A673 (cell line): ENCODE measurements around the gene BRAT1. TPM values are rescaled to one million over a fixed set of nuclear protein-coding genes. Genes with fewer than 3 reads are reported as not detected.

Source experiments
- BruUV-seq: library from RNA; stranded (reverse); fragments of 400-500 nt; replicated peaks from 2 replicates; lab custom pipeline; 2021; lab: Mats Ljungman, UMichigan
- CTCF ChIA-PET: fragments of 300-600 bp; sonication (Branson Sonifier 250); formaldehyde crosslinking; loops from one replicate; lab custom pipeline; 2022; ENCODE audit warnings: antibody characterized with exemption; lab: Charles Lee
- POLR2A ChIA-PET: fragments of 300-600 bp; sonication (Branson Sonifier 250); formaldehyde crosslinking; loops from one replicate; lab custom pipeline; 2022; ENCODE audit warnings: antibody characterized with exemption; ENCODE audit not compliant: low non-redundant PET; lab: Charles Lee
- DNase-seq: peaks from one replicate; pipeline ENCODE4 v3.0.0-alpha.2; 2015; ENCODE audit warnings: low spot score
- H3K27ac ChIP-seq: fragments of 200-600 bp; sonication (generic); 2 replicates; pipeline ENCODE4 v1.5.1; 2016; ENCODE audit warnings: mixed run types, low read depth, mild to moderate bottlenecking, mixed read lengths, antibody characterized with exemption, low read length; ENCODE audit not compliant: poor library complexity, severe bottlenecking
- H3K27me3 ChIP-seq: fragments of 200-600 bp; sonication (generic); replicated peaks from 2 replicates; pipeline ENCODE4 v1.6.1; 2017; ENCODE audit warnings: mixed run types, low read depth, mild to moderate bottlenecking, mixed read lengths, antibody characterized with exemption, low read length; ENCODE audit not compliant: insufficient read depth, poor library complexity
- H3K36me3 ChIP-seq: fragments of 200-600 bp; sonication (generic); 2 replicates; pipeline ENCODE4 v1.6.1; 2016; ENCODE audit warnings: mixed run types, mild to moderate bottlenecking, mixed read lengths, antibody characterized with exemption, low read length; ENCODE audit not compliant: insufficient read depth, poor library complexity, severe bottlenecking
- H3K4me1 ChIP-seq: fragments of 200-600 bp; sonication (generic); 2 replicates; pipeline ENCODE4 v1.6.1; 2017; ENCODE audit warnings: mixed run types, mild to moderate bottlenecking, mixed read lengths, antibody characterized with exemption, low read length; ENCODE audit not compliant: insufficient read depth, poor library complexity, severe bottlenecking
- H3K4me3 ChIP-seq: fragments of 200-600 bp; sonication (generic); 2 replicates; pipeline ENCODE4 v1.5.1; 2016; ENCODE audit warnings: low read depth, mixed run types, mild to moderate bottlenecking, mixed read lengths, low read length; ENCODE audit not compliant: poor library complexity, severe bottlenecking
- H3K9me3 ChIP-seq: fragments of 200-600 bp; sonication (generic); 2 replicates; pipeline ENCODE4 v1.6.1; 2016; ENCODE audit warnings: mixed run types, low read depth, mild to moderate bottlenecking, mixed read lengths, antibody characterized with exemption, low read length; ENCODE audit not compliant: poor library complexity, severe bottlenecking
- CTCF ChIP-seq: fragments of 300-800, 200-600 bp; sonication (generic); conservative IDR thresholded peaks from 2 replicates; pipeline ENCODE4 v1.5.1; 2017; ENCODE audit warnings: low read depth, mild to moderate bottlenecking, antibody characterized with exemption, low read length, moderate library complexity, mixed read lengths
- EZH2 ChIP-seq: fragments of 200-600 bp; sonication (generic); IDR thresholded peaks from 2 replicates; pipeline ENCODE4 v1.6.1; 2017; ENCODE audit warnings: borderline replicate concordance, low read depth, mild to moderate bottlenecking, mixed read lengths, antibody characterized with exemption, low read length; ENCODE audit not compliant: poor library complexity, severe bottlenecking
- intact Hi-C: fragments of 100-400 bp; cut with micrococcal nuclease; formaldehyde crosslinking; loops from one replicate; pipeline ENCODE4 v1.10.0; 2022; ENCODE audit not compliant: unreplicated experiment
- total RNA-seq: library from RNA; stranded (reverse); gene quantifications from 2 replicates; pipeline ENCODE4 v1.2.3, GENCODE V29; 2021

BRAT1 gene
- total RNA-seq, 1 experiment from 2014 or later = 47.9 TPM

DNA sequence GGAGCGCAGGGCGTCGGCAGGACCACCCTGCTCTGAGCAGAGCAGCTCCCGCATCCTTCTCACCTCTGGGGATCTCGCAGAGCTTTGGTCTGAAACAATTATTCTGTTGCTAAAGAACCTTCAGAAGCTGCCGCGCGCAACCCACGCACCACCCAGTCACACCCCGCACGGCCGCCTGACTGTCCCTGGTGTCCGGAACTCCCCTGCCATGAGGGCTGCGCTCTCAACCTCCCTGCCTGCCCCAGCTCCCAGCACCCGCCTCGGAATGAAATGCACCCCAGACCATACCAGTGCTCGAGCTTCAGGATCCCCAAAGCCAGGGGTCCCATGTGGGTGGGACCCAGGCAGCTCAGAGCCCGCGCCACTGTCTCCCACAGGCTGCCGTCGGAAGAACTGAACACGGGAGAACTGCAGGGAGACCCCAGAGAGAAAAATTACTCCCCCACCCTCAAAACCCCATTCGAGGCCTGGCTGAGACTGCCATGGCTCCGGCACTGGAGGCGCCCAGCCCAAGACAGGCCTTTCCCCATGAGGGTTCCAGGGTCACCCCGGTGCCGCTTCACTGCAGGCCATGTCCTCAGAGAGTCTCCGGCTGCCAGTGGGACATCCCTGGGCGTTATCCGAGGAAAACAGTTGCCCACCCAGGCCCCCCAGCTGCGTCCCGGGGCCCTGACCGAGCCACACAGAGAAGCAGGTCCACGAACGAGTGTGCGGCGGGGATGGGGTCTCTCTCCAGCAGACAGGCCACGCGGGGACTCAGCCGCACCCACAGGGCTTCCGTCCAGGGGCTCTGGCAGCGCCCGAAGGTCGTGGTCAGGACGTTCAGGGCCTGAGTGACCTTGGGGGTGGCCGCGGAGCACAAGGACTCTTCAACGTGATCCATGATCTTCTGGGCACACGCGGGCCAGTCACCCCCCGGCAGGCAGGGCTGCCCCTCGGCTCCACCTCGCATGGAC lies 12.1 kb downstream of the BRAT1 start:
- H3K36me3 ChIP-seq = peaks cover 70% of the 10 kb centered on the region
- no peaks in the 10 kb centered on the region for H3K27me3 ChIP-seq
- BruUV-seq = no TSS peak
- TF ChIP-seq EZH2 (no peak), CTCF (no peak)
- DNase-seq = no peak
- H3K4me3 ChIP-seq = no peak overlapping the region
- no peaks in the 10 kb centered on the region for H3K4me1 ChIP-seq
- no peak overlapping the region for H3K27ac ChIP-seq
- intact Hi-C loops = no loop called here
- H3K9me3 ChIP-seq = no peaks in the 10 kb centered on the region
- ChIA-PET POLR2A (no interaction called here), CTCF (interaction anchor here (0.7 kb wide), 1 partner anchor 98 kb away, joined by 6 read pairs; no protein-coding TSS in a partner anchor)

- Histone ChIP-seq H3K27ac (no peak overlapping the region), H3K27me3 (no peaks in the 10 kb centered on the region), H3K4me1 (no peaks in the 10 kb centered on the region), H3K9me3 (no peaks in the 10 kb centered on the region), H3K36me3 (peaks cover 65% of the 10 kb centered on the region), H3K4me3 (no peak overlapping the region)
- intact Hi-C loops = no loop called here
- no peak for DNase-seq
- no TSS peak for BruUV-seq
- POLR2A ChIA-PET = no interaction called here
- TF ChIP-seq CTCF (no peak), EZH2 (no peak)
- CTCF ChIA-PET = no interaction called here
These were observed 13.1 kb downstream of the BRAT1 start for GRCh38 chr7:2542011-2542915.

DNA sequence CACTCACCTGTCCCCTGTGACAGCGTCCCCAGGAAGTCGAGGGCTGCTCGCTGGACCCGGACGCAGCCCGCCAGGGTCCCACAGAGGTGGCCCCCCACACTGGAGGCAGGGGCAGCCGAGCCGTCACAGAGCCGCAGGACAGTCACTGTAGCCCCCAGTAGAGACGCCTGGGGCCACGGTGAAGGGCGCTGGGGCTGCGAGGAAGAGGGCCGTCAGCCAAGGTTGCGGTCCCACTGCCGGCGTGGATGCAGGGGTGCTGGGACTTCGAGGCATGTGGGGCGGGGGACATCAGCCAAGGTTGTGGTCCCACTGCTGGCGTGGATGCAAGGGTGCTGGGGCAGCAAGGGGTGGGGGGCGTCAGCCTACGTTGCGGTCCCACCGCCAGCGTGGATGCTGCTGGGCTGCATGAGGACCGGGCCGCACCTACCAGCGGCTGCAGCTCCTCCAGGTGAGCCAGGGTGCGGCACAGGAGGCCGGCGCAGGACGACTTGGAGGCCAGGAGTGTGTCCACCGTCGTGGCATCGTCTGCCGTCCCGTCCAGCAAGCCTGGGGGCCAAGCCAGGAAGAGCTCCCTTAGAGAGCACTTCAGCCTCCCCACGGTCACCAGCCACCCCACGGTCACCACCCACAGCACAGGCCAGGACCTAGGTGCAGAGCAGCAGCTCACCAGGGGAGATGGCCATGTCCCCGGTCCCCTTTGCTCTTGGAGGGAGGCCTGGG lies 13.9 kb downstream of the BRAT1 start:
- no peaks in the 10 kb centered on the region for H3K27me3 ChIP-seq
- ChIA-PET POLR2A (no interaction called here), CTCF (no interaction called here)
- peaks cover 59% of the 10 kb centered on the region for H3K36me3 ChIP-seq
- H3K4me1 ChIP-seq = no peaks in the 10 kb centered on the region
- no peaks in the 10 kb centered on the region for H3K9me3 ChIP-seq
- H3K4me3 ChIP-seq = no peak overlapping the region
- DNase-seq = no peak
- BruUV-seq = no TSS peak
- intact Hi-C loops = no loop called here
- H3K27ac ChIP-seq = no peak overlapping the region
- TF ChIP-seq EZH2 (no peak), CTCF (no peak)
